GM11168 (cell line): ENCODE results near the gene ANKRD2.

Experiments
- in situ Hi-C: fragments of 300-500 bp; cut with MboI; formaldehyde crosslinking; loops from one replicate; pipeline ENCODE4 v1.12.0; 2022; ENCODE audit warnings: low sequenced_read_pairs; ENCODE audit not compliant: unreplicated experiment

The ANKRD2 gene

GRCh38 chr10:97632949-97633884, 60.6 kb downstream of the ANKRD2 start, which contains the start of gene MORN4:
Gene MORN4, minus strand, starts transcription at chr10:97633500. Its CDS starts 13,847 bp downstream, at chr10:97619653.
- in situ Hi-C loops, result no loop called here
